Glomerular endothelial cell (primary cell): ENCODE results near the gene CLHC1. TPM values are rescaled to one million over a fixed set of nuclear protein-coding genes. Genes with fewer than 3 reads are reported as not detected.
"Not testable (repeated sequence)": the region's sequence is repeated elsewhere in the genome, so short reads cannot be mapped to it uniquely, and the experiment has no call there.

Source experiments
- DNase-seq: peaks from one replicate; pipeline ENCODE4 v3.0.0-alpha.2; 2011; ENCODE audit warnings: low read depth, low spot score; ENCODE audit errors: extremely low read depth
- total RNA-seq: library from RNA; depleted of rRNA; stranded (reverse); fragments of >200 nt; gene quantifications from 2 replicates; pipeline ENCODE4 v1.2.3, GENCODE V29; 2015

Gene CLHC1
- total RNA-seq, 1 donor from 2014 or later = 4.8 TPM

GRCh38 chr2:55232863-55233657 is 967 bp upstream of the CLHC1 start:
- DNase-seq = no peak

- no peak for DNase-seq
These were observed 478 bp downstream of the CLHC1 start for GRCh38 chr2:55231546-55232083.

GRCh38 chr2:55230551-55230950 is 1.5 kb downstream of the CLHC1 start:
- DNase-seq = no peak

GRCh38 chr2:55229221-55229620 is 2.9 kb downstream of the CLHC1 start:
- no peak for DNase-seq

- DNase-seq = no peak
These were observed 3.9 kb downstream of the CLHC1 start for GRCh38 chr2:55228226-55228563.

- DNase-seq = not testable (repeated sequence)
These were observed 4.5 kb downstream of the CLHC1 start for GRCh38 chr2:55227437-55228225.

- no peak for DNase-seq
These were observed 6.5 kb downstream of the CLHC1 start for GRCh38 chr2:55225481-55226020.

- DNase-seq = no peak
These were observed 7.3 kb downstream of the CLHC1 start for GRCh38 chr2:55224761-55225261.

- DNase-seq = no peak
These were observed 7.9 kb downstream of the CLHC1 start for GRCh38 chr2:55223958-55224760.

- no peak for DNase-seq
These were observed 18.3 kb downstream of the CLHC1 start for GRCh38 chr2:55213822-55214221.

GRCh38 chr2:55204950-55205349 is 27.1 kb downstream of the CLHC1 start:
- no peak for DNase-seq

- no peak for DNase-seq
These were observed 27.6 kb downstream of the CLHC1 start for GRCh38 chr2:55204536-55204935.

GRCh38 chr2:55200416-55200815 is 31.7 kb downstream of the CLHC1 start:
- no peak for DNase-seq

GRCh38 chr2:55196526-55196925 is 35.6 kb downstream of the CLHC1 start:
- no peak for DNase-seq

- DNase-seq = not testable (repeated sequence)
These were observed 40.2 kb downstream of the CLHC1 start for GRCh38 chr2:55191888-55192287.

- not testable (repeated sequence) for DNase-seq
These were observed 45.3 kb downstream of the CLHC1 start for GRCh38 chr2:55186837-55187236.

- DNase-seq = no peak
These were observed 51.7 kb downstream of the CLHC1 start for GRCh38 chr2:55180374-55180773.

GRCh38 chr2:55176094-55176415 is 56.0 kb downstream of the CLHC1 start:
- no peak for DNase-seq

- DNase-seq = no peak
These were observed 56.6 kb downstream of the CLHC1 start for GRCh38 chr2:55175254-55176093.
